GM18511 (cell line): ENCODE measurements around the gene MGAT5.

Source experiments
- ATAC-seq: cut with Tn5 transposase; IDR thresholded peaks from one replicate; pipeline ENCODE4 v1.9.1; 2021; ENCODE audit warnings: mild to moderate bottlenecking, moderate library complexity; ENCODE audit not compliant: unreplicated experiment

MGAT5 gene

DNA sequence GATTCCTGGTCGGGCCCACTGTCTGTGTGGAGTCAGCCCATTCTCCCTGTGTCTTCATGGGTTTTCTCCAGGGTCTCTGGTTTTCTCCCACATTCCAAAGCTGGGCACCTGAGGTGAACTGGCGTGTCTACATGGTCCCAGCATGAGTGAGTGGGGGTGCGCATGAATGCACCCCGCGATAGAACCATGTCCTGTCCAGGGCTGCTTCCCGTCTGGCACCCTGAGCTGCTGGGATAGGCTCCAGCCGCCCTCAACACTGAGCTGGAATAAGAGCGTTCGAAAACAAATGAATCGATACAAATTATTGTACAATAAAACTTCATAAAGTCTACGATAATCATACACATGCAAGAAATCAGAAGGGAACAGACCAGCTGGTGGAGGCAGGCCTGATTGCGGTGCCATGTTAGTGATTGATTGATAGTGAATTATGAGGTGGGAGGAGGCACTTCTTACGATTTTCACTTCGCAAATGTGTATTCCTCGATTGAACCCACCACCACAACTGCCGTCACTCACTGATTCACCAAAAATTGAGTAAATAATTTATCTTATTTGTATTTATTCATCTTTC, 186.6 kb downstream of the MGAT5 start:
- ATAC-seq, result no peak

DNA sequence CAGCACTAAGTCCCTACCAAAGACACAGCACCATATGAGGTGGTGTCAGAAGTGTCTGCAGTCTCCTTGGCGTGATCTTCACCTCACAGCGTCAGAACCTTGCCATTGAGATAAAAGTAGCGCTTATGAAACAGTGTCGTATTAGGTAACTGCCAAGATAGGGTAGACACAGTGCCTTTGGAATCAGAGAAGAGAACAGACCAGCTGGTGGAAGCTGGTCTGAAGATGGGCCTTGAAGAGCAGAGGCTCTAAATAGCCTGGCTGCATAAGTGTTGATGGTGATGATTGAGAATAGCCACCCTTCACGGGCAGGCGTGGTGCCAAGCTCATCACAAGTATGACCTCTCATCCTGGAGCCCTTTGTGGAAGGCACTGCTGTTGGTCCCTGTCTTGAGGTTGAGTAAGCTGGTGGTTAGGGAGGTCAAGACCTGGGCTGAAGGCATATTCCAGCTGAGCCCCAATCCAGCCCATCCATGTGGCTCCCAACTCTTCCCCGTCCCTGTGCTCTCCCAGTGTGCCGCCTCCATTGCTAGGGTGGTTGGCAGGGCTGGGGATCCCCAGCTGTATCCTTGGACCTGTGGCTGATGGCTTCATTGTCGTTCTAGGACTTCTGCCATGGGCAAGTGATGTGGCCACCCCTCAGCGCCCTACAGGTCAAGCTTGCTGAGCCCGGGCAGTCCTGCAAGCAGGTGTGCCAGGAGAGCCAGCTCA, 187.4 kb downstream of the MGAT5 start:
- no peak for ATAC-seq

DNA sequence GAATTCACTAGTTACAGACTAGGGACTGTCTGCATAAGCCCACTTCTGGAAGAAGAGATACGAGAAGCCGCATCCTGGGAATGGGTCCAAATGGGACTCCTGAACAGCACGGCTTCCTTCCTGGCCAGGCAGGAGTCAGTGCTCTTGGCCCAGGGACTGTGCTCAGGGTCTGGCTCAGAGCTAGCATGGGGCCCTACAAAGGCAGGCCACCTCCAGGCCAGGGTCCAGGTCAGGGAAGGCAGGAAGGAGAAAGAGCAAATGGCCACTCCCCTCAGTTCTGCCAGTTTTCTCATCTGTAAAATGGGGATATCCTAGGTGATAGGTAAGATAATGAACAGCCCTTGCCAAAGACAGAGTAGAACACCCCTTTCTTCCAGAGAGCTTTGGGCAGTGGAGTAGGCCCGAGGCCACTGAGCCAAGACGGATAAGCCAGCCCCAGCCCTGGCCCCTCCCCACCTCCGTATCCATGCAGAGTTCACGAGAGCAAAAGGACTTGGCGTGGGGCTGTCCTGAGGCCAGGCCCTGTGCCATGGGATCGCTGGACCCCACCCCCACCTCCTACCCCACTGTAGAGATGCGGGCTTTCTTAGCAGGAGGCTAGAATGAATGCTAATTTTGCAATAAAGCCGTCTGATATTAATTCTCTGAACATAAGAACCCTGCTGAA, 190.1 kb downstream of the MGAT5 start:
- no peak for ATAC-seq

- ATAC-seq, result no peak
Measured at GRCh38 chr2:134445116-134445515, 191.2 kb downstream of the MGAT5 start.

DNA sequence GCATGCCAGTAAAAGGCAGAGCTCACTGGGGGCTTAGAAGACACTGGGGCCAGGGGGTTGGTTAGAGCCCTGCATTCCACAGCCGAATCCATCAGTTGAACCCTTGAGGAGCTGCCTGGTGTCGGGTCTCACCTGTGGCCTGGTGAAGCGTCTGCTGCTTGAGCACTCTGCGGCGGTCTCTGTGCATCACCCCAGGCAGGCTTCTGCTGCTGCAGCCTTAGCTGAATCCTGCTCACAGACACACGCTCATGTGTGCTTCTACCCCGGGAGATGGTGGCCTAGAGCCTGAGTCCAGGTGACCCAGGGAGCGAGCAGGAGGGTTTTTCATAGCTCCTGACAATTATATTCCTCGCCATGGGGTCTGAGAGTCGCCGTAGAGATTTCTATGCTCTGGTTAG, 192.1 kb downstream of the MGAT5 start:
- ATAC-seq, result no peak

- ATAC-seq, result no peak
Measured at GRCh38 chr2:134446383-134447017, 192.6 kb downstream of the MGAT5 start.

GRCh38 chr2:134447669-134448068, 193.8 kb downstream of the MGAT5 start:
- no peak for ATAC-seq

DNA sequence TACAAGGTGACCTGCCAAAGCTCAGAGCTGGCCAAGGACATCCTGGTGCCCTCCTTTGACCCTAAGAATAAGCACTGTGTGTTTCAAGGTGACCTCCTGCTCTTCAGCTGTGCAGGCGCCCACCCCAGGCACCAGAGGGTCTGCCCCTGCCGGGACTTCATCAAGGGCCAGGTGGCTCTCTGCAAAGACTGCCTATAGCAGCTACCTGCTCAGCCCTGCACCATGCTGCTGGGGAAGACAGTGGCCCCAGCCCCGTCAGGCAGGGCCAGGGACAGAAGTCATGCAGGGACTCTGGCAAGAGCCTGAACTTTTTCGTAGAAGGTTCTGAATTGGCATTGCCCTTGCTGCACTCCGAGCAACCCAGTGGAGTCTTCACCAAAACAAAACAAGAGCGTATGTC, 194.8 kb downstream of the MGAT5 start:
- no peak for ATAC-seq

DNA sequence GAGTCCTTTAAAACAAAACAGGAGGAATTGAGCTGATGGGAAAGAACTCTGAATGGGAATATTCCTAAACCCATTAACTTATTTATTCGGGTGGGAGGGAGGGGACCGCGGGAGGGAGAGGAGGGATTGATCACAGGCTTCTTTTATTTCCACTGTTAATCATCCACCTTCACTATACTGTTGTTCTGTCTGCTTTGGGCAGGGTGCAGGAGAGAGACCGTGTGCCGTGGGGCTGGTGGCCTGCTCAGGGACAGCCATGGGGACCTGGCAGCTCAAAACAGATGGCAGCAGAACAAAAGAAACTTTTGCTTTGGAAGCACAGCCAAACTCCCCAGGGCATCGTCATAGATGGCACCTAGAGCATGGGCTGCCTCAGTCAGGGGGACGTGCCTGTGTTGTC, 195.3 kb downstream of the MGAT5 start:
- no peak for ATAC-seq

DNA sequence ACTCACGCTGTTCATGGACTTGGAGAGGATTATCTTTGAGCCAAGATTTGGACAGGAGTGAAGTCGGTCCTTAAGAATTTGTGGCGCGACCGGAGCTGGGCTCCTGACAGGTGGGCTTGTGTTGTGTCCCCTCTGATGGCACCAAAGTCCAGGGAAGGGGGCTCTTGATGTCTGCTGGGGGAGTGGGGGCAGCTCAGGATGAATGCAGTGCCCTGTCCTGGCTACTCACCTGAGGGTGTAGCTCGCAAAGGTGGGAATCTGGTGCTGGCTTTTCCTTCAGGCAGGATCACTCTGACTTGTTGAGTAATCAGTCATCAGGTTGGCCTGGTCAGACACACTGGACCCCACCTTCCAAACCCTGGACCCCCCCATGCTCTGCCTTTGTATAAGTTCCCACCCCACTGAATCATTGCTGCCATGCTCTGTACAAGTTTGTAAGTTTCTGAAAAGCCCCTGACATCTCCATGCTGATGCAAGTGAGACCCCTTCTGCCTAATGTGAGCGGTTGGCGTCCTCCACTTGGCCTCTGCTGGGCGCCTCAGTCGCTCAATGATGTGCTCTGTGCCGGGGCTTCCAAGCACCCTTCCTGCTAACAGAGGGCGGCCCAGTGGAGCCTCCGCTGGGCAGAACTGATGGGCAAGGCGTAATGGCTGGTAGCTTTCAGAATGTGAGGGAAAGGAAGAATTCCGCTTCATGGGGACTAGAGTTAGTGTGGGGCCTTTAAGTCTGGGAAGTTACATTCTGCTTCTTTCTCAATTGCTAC, 196.1 kb downstream of the MGAT5 start:
- no peak for ATAC-seq

- ATAC-seq, result no peak
Measured at GRCh38 chr2:134451347-134451630, 197.4 kb downstream of the MGAT5 start.

DNA sequence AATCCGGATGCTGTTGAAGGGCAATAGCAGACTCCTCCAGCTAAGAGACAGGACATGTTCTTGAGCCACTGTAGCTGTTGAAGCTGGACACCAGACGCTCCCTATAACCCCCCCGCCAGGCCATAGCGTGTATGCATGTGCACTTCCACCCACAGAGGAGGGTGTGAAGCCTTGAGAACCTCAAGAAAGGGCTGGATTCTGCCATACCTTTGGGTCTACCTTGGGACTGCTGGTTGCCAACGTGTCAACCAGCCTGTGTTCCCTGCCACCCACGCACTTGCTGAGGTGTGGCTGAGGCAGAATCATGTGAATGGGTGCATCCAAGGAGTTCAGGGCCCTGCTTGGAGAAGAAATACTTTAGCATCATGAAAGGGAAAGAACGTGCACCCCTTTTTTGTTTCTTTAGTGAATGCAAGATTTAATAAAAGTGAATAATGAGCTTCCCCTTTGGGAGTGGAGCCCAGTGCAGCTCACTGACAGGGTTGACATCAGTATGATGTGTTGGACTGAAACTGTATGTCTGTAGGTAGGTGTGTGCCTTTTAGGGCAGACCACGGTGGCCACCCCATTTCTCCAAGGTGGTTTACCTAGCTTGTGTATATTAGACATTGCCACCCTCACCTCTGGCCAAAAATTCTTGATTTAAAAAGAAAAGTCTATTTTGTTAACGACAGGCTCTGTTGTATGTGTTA, 198.3 kb downstream of the MGAT5 start:
- ATAC-seq, result no peak

GRCh38 chr2:134453476-134453875, 199.6 kb downstream of the MGAT5 start:
- no peak for ATAC-seq

DNA sequence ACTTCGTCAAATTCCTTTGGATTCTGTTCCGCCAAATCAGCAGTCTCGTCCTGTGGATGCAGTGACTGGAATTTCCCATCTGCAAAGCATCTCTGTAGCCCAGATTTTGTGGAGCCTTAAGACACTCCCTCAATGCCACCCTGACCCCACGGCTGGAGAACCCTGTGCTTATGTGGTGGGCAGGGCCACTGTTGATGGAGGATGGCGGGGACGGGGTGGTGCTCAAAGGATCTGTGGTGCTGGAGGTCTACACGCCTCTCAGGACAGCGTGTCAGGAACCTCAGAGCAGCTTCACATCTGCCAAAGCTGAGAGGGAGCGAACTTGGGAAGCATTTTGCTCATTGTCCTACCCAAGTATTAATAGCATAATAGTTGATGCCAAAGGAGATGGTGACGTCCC, 200.1 kb downstream of the MGAT5 start:
- ATAC-seq, result no peak

GRCh38 chr2:134454426-134454825, 200.6 kb downstream of the MGAT5 start:
- no peak for ATAC-seq

- no peak for ATAC-seq
Measured at GRCh38 chr2:134454931-134455330, 201.1 kb downstream of the MGAT5 start.

DNA sequence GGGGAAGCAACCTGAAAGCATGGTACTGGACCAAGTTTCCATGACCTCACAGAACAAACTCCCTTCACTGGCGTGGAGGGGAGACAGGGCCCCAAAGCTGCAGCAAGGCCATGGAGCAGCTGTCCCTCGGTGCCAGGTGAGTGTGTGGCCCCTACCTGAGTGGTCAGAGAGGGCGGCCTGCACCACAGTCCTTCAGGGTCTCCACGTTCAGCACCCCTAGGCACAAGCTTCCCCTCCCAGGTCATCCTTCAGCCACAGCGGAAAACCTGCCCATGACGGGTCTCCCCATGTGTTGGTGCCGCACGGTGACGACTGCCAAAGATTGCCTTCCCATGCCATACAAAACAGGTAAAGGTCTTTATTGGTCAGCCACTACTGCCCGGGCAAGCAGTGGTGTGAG, 201.6 kb downstream of the MGAT5 start:
- ATAC-seq, result no peak

DNA sequence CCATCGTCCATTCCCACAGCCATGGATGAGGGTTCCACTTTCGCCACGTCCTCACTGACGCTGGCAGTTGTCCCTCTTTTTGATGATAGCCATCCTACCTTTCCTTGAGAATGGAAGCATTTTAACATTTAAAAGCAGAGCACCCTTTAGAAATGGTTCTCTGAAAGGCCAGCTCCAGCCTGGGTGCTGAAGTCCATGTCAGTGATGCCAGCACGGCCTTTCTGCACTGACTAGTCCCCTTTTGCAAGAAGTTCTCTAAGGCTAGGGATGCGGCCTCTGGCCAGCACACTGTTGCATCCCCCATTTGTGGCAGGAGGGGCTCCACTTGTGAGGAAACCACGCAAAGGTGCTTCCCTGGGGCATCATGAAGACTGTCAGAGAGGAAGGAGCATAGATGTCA, 203.5 kb downstream of the MGAT5 start:
- ATAC-seq, result no peak

DNA sequence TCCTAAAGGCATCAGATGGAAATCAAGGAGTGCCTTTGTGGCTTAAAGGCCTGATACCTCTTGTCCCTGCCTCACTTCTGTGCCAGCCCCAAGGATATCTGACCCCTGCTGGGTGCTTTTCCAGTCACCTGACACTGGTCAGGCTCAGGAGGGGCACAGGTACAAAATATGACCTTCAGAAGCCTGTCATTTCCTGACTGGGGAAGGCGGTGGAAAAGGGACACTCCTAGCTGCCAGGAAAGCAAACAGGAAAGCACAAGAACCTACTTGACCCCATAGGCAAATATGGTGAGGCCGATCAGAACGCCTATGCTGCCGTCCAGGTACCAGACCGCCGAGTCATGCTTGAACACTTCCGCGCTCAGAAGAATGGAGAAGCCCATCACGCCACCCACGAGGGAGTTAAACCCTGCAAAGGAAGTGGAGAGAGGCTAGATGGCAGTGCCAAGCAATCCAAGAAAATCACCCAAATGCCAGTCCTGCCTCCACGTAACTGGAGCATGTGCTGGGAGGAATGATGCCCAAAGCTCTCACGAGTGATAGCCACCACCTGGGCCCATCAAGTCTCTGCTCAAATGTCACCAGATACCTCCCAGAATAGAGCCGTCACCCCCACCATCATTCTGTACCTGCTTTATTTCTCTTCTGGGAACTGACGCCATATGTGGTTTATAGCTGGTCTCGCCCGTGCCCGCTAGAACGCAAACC, 204.0 kb downstream of the MGAT5 start:
- no peak for ATAC-seq

- ATAC-seq, result no peak
Measured at GRCh38 chr2:134458473-134458853, 204.6 kb downstream of the MGAT5 start.
